ENCODE results near the gene HNRNPM.
A peak's percentile ranks its signal among the peaks of the same experiment; 100 is the strongest.

The HNRNPM gene

GRCh38 chr19:8396563-8397203 lies 48.1 kb upstream of the HNRNPM start:
- no peak overlapping the region for H3K9ac ChIP-seq (ENCODE audit: low read depth, low read length)
- peak; percentile 86 for ATAC-seq (ENCODE audit: insufficient read depth, low read depth)

GRCh38 chr19:8397271-8397670 lies 47.5 kb upstream of the HNRNPM start:
- Histone ChIP-seq H3K4me1 (ENCODE audit: insufficient read depth, low read length) (peaks cover 2% of the 10 kb centered on the region; the same call in 1 of the 2 replicates), H3K27ac (ENCODE audit: low read length) (peak overlapping the region; percentile 36; the same call in 1 of the 2 replicates), H3K79me2 (ENCODE audit: insufficient read depth, low read length) (peaks cover 83% of the 10 kb centered on the region), H3K27me3 (ENCODE audit: insufficient read depth, low read length, poor library complexity) (no peaks in the 10 kb centered on the region), H3K36me3 (ENCODE audit: insufficient read depth, low read length) (peaks cover 29% of the 10 kb centered on the region), H3K4me2 (ENCODE audit: insufficient read depth, low read length) (no peak overlapping the region), H2AFZ (ENCODE audit: low read depth, low read length) (no peak overlapping the region), H3K9me3 (ENCODE audit: insufficient read depth, low read length, severe bottlenecking) (no peaks in the 10 kb centered on the region), H4K20me1 (ENCODE audit: insufficient read depth, low read length) (peaks cover 77% of the 10 kb centered on the region), H3K9ac (ENCODE audit: low read depth, low read length) (no peak overlapping the region), H3K4me3 (ENCODE audit: low read depth in 1 of 2, low read length in 2 of 2) (no peak overlapping the region)
- ATAC-seq (ENCODE audit: insufficient read depth, low read depth) (no peak), DNase-seq (no peak)
- TF ChIP-seq CTCF (IDR thresholded peaks at IDR 0.05; ENCODE audit: borderline replicate concordance, extremely low read depth, low read length, poor library complexity, severe bottlenecking) (no peak), EZH2 (IDR thresholded peaks at IDR 0.05; ENCODE audit: borderline replicate concordance, low read depth, low read length, severe bottlenecking) (no peak)

More at GRCh38 chr19:8396563-8397203, 48.1 kb upstream of the HNRNPM start:
- H3K9me3 ChIP-seq (ENCODE audit: insufficient read depth, low read length, severe bottlenecking) = no peaks in the 10 kb centered on the region
- H3K27ac ChIP-seq (ENCODE audit: low read length) = peak overlapping the region; percentile 36; the same call in 1 of the 2 replicates
- TF ChIP-seq EZH2 (IDR thresholded peaks at IDR 0.05; ENCODE audit: borderline replicate concordance, low read depth, low read length, severe bottlenecking) (no peak), CTCF (IDR thresholded peaks at IDR 0.05; ENCODE audit: borderline replicate concordance, extremely low read depth, low read length, poor library complexity, severe bottlenecking) (peak; percentile 65)
- H3K4me1 ChIP-seq (ENCODE audit: insufficient read depth, low read length) = peaks cover 8% of the 10 kb centered on the region
- H3K4me2 ChIP-seq (ENCODE audit: insufficient read depth, low read length) = no peak overlapping the region
- no peaks in the 10 kb centered on the region for H3K27me3 ChIP-seq (ENCODE audit: insufficient read depth, low read length, poor library complexity)
- no peak overlapping the region for H2AFZ ChIP-seq (ENCODE audit: low read depth, low read length)
- H3K79me2 ChIP-seq (ENCODE audit: insufficient read depth, low read length) = peaks cover 85% of the 10 kb centered on the region
- H3K36me3 ChIP-seq (ENCODE audit: insufficient read depth, low read length) = peaks cover 23% of the 10 kb centered on the region
- H3K4me3 ChIP-seq (ENCODE audit: low read depth in 1 of 2, low read length in 2 of 2) = no peak overlapping the region
- H4K20me1 ChIP-seq (ENCODE audit: insufficient read depth, low read length) = peaks cover 78% of the 10 kb centered on the region
- peak; percentile 75 for DNase-seq

- H3K4me2 ChIP-seq (ENCODE audit: insufficient read depth, low read length) = no peak overlapping the region
- no peaks in the 10 kb centered on the region for H3K27me3 ChIP-seq (ENCODE audit: insufficient read depth, low read length, poor library complexity)
- peaks cover 78% of the 10 kb centered on the region for H3K79me2 ChIP-seq (ENCODE audit: insufficient read depth, low read length)
- no peak overlapping the region for H3K9ac ChIP-seq (ENCODE audit: low read depth, low read length)
- DNase-seq (no peak), ATAC-seq (ENCODE audit: insufficient read depth, low read depth) (no peak)
- H3K4me1 ChIP-seq (ENCODE audit: insufficient read depth, low read length) = no peaks in the 10 kb centered on the region
- no peak overlapping the region for H3K27ac ChIP-seq (ENCODE audit: low read length)
- no peak overlapping the region for H2AFZ ChIP-seq (ENCODE audit: low read depth, low read length)
- peaks cover 35% of the 10 kb centered on the region for H3K36me3 ChIP-seq (ENCODE audit: insufficient read depth, low read length)
- peaks cover 74% of the 10 kb centered on the region for H4K20me1 ChIP-seq (ENCODE audit: insufficient read depth, low read length)
- TF ChIP-seq EZH2 (IDR thresholded peaks at IDR 0.05; ENCODE audit: borderline replicate concordance, low read depth, low read length, severe bottlenecking) (no peak), CTCF (IDR thresholded peaks at IDR 0.05; ENCODE audit: borderline replicate concordance, extremely low read depth, low read length, poor library complexity, severe bottlenecking) (no peak)
- no peak overlapping the region for H3K4me3 ChIP-seq (ENCODE audit: low read depth in 1 of 2, low read length in 2 of 2)
- no peaks in the 10 kb centered on the region for H3K9me3 ChIP-seq (ENCODE audit: insufficient read depth, low read length, severe bottlenecking)
Observed at GRCh38 chr19:8397746-8398310, 46.9 kb upstream of the HNRNPM start.
